Activated B cell treated with CpG ODN at 0.5 μM for 24 hours (primary cell): ENCODE results near the gene TNNT1. TPM values are rescaled to one million over a fixed set of nuclear protein-coding genes. Genes with fewer than 3 reads are reported as not detected.

Experiments
- ATAC-seq: fragments of 200-7000 bp; cut with Tn5 transposase; one replicate; pipeline ENCODE4 v1.10.0; 2021; ENCODE audit warnings: low read depth, mild to moderate bottlenecking, moderate library complexity
- CTCF ChIA-PET: fragments of 350-600 bp; sonication (Branson Sonifier 250); formaldehyde crosslinking; loops from one replicate; lab custom pipeline; 2021; ENCODE audit warnings: antibody characterized with exemption; lab: Charles Lee
- POLR2A ChIA-PET: fragments of 350-600 bp; sonication (Branson Sonifier 250); formaldehyde crosslinking; loops from one replicate; lab custom pipeline; 2021; ENCODE audit warnings: antibody characterized with exemption; lab: Charles Lee
- DNase-seq: peaks from one replicate; pipeline ENCODE4 v3.0.0; 2022
- H3K27ac Mint-ChIP-seq: one replicate; pipeline ENCODE4 v1.8.0; 2020; ENCODE audit warnings: mixed read lengths
- H3K27me3 Mint-ChIP-seq: one replicate; pipeline ENCODE4 v1.8.0; 2021; ENCODE audit warnings: mixed read lengths
- H3K36me3 Mint-ChIP-seq: one replicate; pipeline ENCODE4 v1.8.0; 2021; ENCODE audit warnings: low read depth, mixed read lengths
- H3K4me1 Mint-ChIP-seq: one replicate; pipeline ENCODE4 v1.8.0; 2021; ENCODE audit warnings: mixed read lengths
- H3K4me3 Mint-ChIP-seq: one replicate; pipeline ENCODE4 v1.8.0; 2020; ENCODE audit warnings: mild to moderate bottlenecking, mixed read lengths
- H3K9me3 Mint-ChIP-seq: one replicate; pipeline ENCODE4 v1.8.0; 2020; ENCODE audit warnings: mixed read lengths
- CTCF ChIP-seq: fragments of 200-600 bp; IDR thresholded peaks from one replicate; pipeline ENCODE4 v1.8.0; 2022; ENCODE audit warnings: antibody characterized with exemption, mild to moderate bottlenecking
- intact Hi-C: fragments of 100-400 bp; cut with micrococcal nuclease; formaldehyde crosslinking; loops from one replicate; pipeline ENCODE4 v1.15.1; 2024
- total RNA-seq: library from RNA; stranded (reverse); gene quantifications from 2 replicates; pipeline ENCODE4 v1.2.3, GENCODE V29; 2022

The TNNT1 gene
- total RNA-seq, 1 donor from 2014 or later: not detected

DNA sequence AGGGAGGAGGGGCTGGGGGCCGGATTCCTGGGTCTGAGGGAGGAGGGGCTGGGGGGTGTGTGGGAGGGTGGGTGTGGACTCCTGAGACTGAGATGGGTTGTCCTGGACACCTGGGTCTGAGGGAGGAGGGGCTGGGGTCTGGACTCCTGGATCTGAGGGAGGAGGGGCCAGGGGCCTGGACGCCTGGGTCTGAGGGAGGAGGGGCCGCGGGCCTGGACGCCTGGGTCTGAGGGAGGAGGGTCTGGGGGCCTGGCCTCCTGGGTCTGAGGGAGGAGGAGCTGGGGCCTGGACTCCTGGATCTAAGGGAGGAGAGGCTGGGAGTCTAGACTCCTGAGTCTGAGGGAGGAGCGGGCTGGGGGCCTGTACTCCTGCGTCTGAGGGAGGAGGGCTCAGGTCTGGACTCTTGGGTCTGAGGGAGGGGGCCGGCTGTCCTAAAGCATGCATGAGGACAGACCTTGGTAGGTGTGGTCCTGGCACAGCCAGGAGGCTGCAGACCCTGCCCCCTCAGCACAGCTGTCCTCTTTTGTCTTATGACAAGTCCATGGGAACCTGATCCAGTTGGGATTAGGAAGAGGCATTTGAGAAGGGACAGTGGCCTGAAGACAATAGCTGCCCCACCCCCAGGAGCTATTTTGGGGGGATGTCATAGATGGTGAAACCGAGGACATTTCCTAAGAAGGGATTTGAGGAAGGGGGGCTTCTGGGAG lies 1.3 kb downstream of the TNNT1 start:
- POLR2A ChIA-PET: no interaction called here
- no peaks in the 10 kb centered on the region for H3K36me3 Mint-ChIP-seq
- no peak overlapping the region for H3K4me3 Mint-ChIP-seq
- CTCF ChIA-PET: interaction anchor here (0.7 kb wide), 1 partner anchor 13 kb away, joined by 3 read pairs; no protein-coding TSS in a partner anchor
- peaks cover 45% of the 10 kb centered on the region for H3K27me3 Mint-ChIP-seq
- DNase-seq: no peak
- no peak overlapping the region for H3K27ac Mint-ChIP-seq
- H3K9me3 Mint-ChIP-seq: peaks cover 4% of the 10 kb centered on the region
- TF ChIP-seq CTCF: no peak
- ATAC-seq: no peak
- intact Hi-C loops: no loop called here
- peaks cover 5% of the 10 kb centered on the region for H3K4me1 Mint-ChIP-seq

- Mint-ChIP-seq H3K9me3 (peaks cover 4% of the 10 kb centered on the region), H3K27ac (no peak overlapping the region), H3K4me1 (peaks cover 2% of the 10 kb centered on the region), H3K4me3 (no peak overlapping the region), H3K27me3 (peaks cover 46% of the 10 kb centered on the region), H3K36me3 (no peaks in the 10 kb centered on the region)
- POLR2A ChIA-PET: interaction anchor here (0.7 kb wide), 1 partner anchor 261 kb away, joined by 9 read pairs; the partner anchor contains the start of gene UBE2S
- DNase-seq (no peak), ATAC-seq (no peak)
- TF ChIP-seq CTCF: no peak
- intact Hi-C loops: no loop called here
- CTCF ChIA-PET: no interaction called here
Measured at GRCh38 chr19:55146705-55147273, 2.2 kb downstream of the TNNT1 start.

- ChIA-PET CTCF (no interaction called here), POLR2A (interaction anchor here (0.6 to 0.7 kb wide), 2 partner anchors 21 to 261 kb away, joined by 3 to 9 read pairs; partner anchors contain the start of gene UBE2S)
- ATAC-seq (no peak), DNase-seq (no peak)
- H3K4me1 Mint-ChIP-seq: peaks cover 4% of the 10 kb centered on the region
- H3K36me3 Mint-ChIP-seq: no peaks in the 10 kb centered on the region
- no peak overlapping the region for H3K4me3 Mint-ChIP-seq
- TF ChIP-seq CTCF: no peak
- no peak overlapping the region for H3K27ac Mint-ChIP-seq
- intact Hi-C loops: no loop called here
- H3K27me3 Mint-ChIP-seq: peaks cover 49% of the 10 kb centered on the region
- no peaks in the 10 kb centered on the region for H3K9me3 Mint-ChIP-seq
Measured at GRCh38 chr19:55146078-55146704, 2.8 kb downstream of the TNNT1 start.

DNA sequence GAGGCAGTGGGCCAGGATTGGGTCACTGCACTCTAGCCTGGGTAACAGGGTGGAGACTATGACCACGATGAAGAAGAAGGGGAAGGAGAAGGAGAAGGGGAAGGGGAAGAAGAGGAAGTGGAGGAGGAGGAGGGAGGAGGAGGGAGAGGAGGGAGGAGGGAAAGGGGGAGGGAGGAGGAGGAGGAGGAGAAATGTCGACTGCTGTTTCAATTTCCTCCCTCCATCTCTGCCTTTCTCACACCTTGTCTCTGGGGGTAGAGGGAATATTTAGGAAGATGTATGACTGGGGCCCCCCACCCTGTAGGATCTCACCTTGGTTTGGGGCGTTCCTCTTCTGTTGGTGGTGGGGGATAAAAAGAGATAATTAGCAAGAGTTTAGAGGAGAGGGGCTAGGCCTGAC lies 3.8 kb downstream of the TNNT1 start:
- intact Hi-C loops: no loop called here
- CTCF ChIA-PET: no interaction called here
- H3K27me3 Mint-ChIP-seq: peaks cover 54% of the 10 kb centered on the region

More for the DNA sequence above, 3.8 kb downstream of the TNNT1 start:
- no peak for TF ChIP-seq CTCF
- Mint-ChIP-seq H3K36me3 (no peaks in the 10 kb centered on the region), H3K27ac (no peak overlapping the region), H3K4me3 (no peak overlapping the region), H3K4me1 (peaks cover 6% of the 10 kb centered on the region), H3K9me3 (no peaks in the 10 kb centered on the region)
- no peak for ATAC-seq
- DNase-seq: no peak
- POLR2A ChIA-PET: no interaction called here
